ENCODE measurements around the gene MZF1. TPM values are rescaled to one million over a fixed set of nuclear protein-coding genes. Genes with fewer than 3 reads are reported as not detected.
"Not testable (repeated sequence)": the region's sequence is repeated elsewhere in the genome, so short reads cannot be mapped to it uniquely, and the experiment has no call there.

MZF1 gene
- 10 to 100 TPM in 2 of 9 donors, 1 to 10 TPM in 7; 7.5 to 12.0 (median 9.1) TPM for total RNA-seq
- polyA plus RNA-seq, result 10 to 100 TPM in 1 of 2 donors, 1 to 10 TPM in 1; 6.2 to 12.5 TPM
- long read RNA-seq, donor 1, partial matches to known transcripts, result 1 of 10 reads
- long read RNA-seq, donor 1, other reads (novel, unspliced or antisense), result 3 of 10 reads
- long read RNA-seq, donor 2, transcript MZF1-201 (6 exons, 2,905 nt), result minor isoform, 7 of 32 reads
- long read RNA-seq, donor 2, transcript MZF1-207 (1 exons, 2,683 nt), result major isoform, 13 of 32 reads
- long read RNA-seq, donor 2, partial matches to known transcripts, result 5 of 32 reads
- long read RNA-seq, donor 2, other reads (novel, unspliced or antisense), result 3 of 32 reads
- long read RNA-seq, donor 3, partial matches to known transcripts, result 2 of 9 reads
- long read RNA-seq, donor 3, other reads (novel, unspliced or antisense), result 3 of 9 reads

- peak within 1 kb of the TSS; percentile 88 to 99 (median 96) for H3K27ac ChIP-seq
- TF ChIP-seq CTCF (IDR thresholded peaks at IDR 0.05) (peak in 3 of 12 donors; percentile 7 to 30 (median 12)), POLR2A (IDR thresholded peaks at IDR 0.05) (peak in 1 of 2 donors; percentile 31)
- ATAC-seq, result peak; percentile 77 to 87 (median 84)
- peaks cover 3 to 38% (median 17%) of the 10 kb centered on the region in 12 donors for H3K4me1 ChIP-seq
- DNase-seq, result peak; percentile 99 to 100 (median 100)
- no peaks in the 10 kb centered on the region for H3K27me3 ChIP-seq
- H3K36me3 ChIP-seq, result peaks cover 0 to 32% (median 12%) of the 10 kb centered on the region in 9 donors
- H3K9me3 ChIP-seq, result no peaks in the 10 kb centered on the region
- H3K4me3 ChIP-seq, result peak within 1 kb of the TSS; percentile 36 to 89 (median 77)
- intact Hi-C loops (cut with DNase I), result loop anchor here in 4 of 10 donors (1.0 to 2.0 kb wide), 4 partner anchors 14 to 54 kb away; partner anchors contain the start of genes TRIM28 (in 2 of the 4), UBE2M (in 2 of the 4) and ZBTB45 (in 1 of the 4)
- 0 to 1% (median 0%) methylated on average over 73 to 75 of the region's 75 CpGs for WGBS, 4 donors
Observed at GRCh38 chr19:58572818-58573657, at the start of gene MZF1. MZF1 (minus strand) TSS chr19:58573335; CDS start chr19:58571389, 1,946 bp downstream.

- DNase-seq; H3K36me3 ChIP-seq; H3K27me3 ChIP-seq; H3K4me1 ChIP-seq; H3K4me3 ChIP-seq; H3K27ac ChIP-seq; H3K9me3 ChIP-seq; intact Hi-C loops (cut with DNase I): not testable (repeated sequence)
- peak in 2 of 4 donors; percentile 38 to 55 for ATAC-seq
- 84 to 92% (median 88%) methylated on average over 9 to 28 of the region's 28 CpGs for WGBS, 4 donors
Observed at GRCh38 chr19:58607213-58607612, 34.1 kb upstream of the MZF1 start.

- H3K4me1 ChIP-seq; H3K27ac ChIP-seq; H3K36me3 ChIP-seq; ATAC-seq; H3K9me3 ChIP-seq; intact Hi-C loops (cut with DNase I); H3K4me3 ChIP-seq; H3K27me3 ChIP-seq: not testable (repeated sequence)
- TF ChIP-seq CTCF (IDR thresholded peaks at IDR 0.05), result peak in 7 of 12 donors; percentile 10 to 42 (median 28)
- WGBS, 4 donors, result 76 to 79% (median 77%) methylated on average over 58 to 62 of the region's 62 CpGs
- DNase-seq, result peak in 2 of 5 donors; percentile 15 to 24
Observed at GRCh38 chr19:58606251-58606896, 33.2 kb upstream of the MZF1 start.

- DNase-seq, result peak in 1 of 5 donors; percentile 10
- TF ChIP-seq POLR2A (IDR thresholded peaks at IDR 0.05), result no peak
- TF ChIP-seq CTCF (IDR thresholded peaks at IDR 0.05), result no peak
- Histone ChIP-seq H3K27ac (no peak overlapping the region), H3K36me3 (peaks cover 0 to 31% (median 22%) of the 10 kb centered on the region in 9 donors), H3K27me3 (no peaks in the 10 kb centered on the region), H3K4me1 (peaks cover 0 to 3% (median 0%) of the 10 kb centered on the region in 12 donors), H3K4me3 (no peak overlapping the region), H3K9me3 (no peaks in the 10 kb centered on the region)
- peak in 1 of 4 donors; percentile 36 for ATAC-seq
- intact Hi-C loops (cut with DNase I), result no loop called here
- WGBS, 4 donors, result 93 to 100% (median 94%) methylated on average over 2 to 4 of the region's 4 CpGs
Observed at GRCh38 chr19:58586133-58586765, 13.1 kb upstream of the MZF1 start.
